ENCODE results near the gene GCHFR.

GRCh38 chr15:40723919-40724318 is 39.9 kb upstream of the GCHFR start:
- no peak for TF ChIP-seq CTCF (IDR thresholded peaks at IDR 0.05; ENCODE audit: poor library complexity)
- no peak for TF ChIP-seq EZH2 (IDR thresholded peaks at IDR 0.05; ENCODE audit: borderline replicate concordance)
- no peak for TF ChIP-seq EZH2phosphoT487 (IDR thresholded peaks at IDR 0.05; ENCODE audit: low read depth, severe bottlenecking, unreplicated experiment)

Measured in hepatocyte (in vitro differentiated cells).